GM18867 (cell line): Measurements from ENCODE around the gene CNIH3.
A peak's percentile ranks its signal among the peaks of the same experiment; 100 is the strongest.

Experiments used
- ATAC-seq: cut with Tn5 transposase; IDR thresholded peaks from one replicate; pipeline ENCODE4 v1.9.1; 2021; ENCODE audit warnings: mild to moderate bottlenecking, moderate library complexity; ENCODE audit not compliant: unreplicated experiment

CNIH3 gene

DNA sequence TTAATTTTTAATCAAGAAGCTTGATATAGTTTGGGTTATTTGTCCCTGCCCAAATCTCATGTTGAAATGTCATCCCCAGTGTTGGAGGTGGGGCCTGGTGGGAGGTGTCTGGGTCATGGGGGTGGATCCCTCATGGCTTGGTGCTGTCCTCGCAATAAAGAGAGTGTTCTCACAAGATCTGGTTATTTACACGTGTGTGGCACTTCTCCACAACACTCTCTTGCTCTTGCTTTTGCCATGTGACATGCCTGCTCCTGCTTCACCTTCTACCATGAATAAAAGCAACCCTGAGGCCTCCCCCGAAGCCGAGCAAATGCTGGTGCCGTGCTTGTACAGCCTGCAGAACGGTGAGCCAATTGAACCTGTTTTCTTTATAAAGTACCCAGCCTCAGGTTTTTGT lies 2.6 kb upstream of the CNIH3 start:
- no peak for ATAC-seq

GRCh38 chr1:224616756-224617409 lies 766 bp downstream of the CNIH3 start:
- no peak for ATAC-seq

DNA sequence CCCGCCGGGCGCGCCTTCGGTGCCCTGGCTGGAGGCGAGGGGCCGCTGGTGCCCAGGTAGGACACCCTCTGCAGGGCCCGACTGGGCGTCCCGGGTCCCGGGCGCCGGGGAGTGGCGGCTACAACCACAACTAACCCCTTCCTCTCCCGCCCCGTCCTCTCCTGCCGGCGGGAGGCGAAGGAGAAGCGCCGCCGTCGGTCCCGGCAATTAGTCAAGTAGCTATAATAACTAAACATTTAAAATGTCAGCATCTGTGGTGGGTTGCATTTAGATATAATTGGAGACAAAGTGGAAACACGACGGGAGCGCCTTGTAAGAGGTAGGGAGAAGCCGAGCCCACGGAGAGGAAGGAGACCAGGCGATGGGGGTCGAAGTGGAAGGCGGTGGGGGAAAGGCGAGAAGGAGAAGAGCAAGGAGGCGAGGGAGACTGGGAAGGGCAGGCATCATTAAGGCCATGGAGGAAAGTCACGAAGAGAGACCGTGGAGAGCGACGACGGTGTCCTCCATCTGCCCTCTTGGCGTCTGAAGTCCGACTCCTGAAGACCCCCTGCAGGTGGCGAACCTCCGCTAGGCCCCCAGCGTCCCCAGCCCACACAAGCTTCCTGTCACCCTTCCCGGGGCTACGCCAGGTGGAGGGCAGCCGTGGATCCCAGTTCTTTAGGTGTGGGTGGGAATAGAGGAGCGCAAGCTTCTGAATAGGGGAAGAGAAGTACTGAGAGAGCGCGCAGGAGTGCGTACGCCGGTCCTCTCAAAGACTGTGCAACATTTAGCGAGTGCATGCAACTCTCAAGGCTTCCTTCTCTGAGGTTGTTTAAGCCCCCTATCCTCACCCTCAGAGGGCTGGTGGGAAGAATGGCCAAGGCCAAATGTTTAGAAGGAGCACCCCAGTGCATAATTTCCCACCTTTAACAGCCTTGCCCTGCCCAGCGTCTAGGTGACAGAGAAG lies 1.6 kb downstream of the CNIH3 start:
- ATAC-seq = no peak

DNA sequence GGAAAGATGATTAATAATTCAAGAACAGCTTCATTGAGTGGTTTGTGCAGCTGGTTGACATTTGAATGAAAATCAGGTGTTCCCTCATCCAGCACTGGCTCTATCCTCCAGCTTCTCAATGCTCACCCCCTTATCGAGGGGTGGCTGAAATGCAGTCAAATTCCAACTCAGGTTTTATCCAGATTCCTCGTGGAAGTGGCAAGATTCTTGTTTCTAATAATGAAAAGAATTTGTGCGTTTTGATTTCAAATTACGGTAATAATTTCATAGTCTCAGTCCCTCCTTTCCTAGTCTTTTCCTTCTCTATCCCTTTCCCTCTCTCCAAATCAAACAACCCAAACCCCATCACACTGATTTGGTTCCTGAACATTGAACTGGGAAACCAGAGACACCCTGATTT lies 3.1 kb downstream of the CNIH3 start:
- ATAC-seq = no peak

- no peak for ATAC-seq
Observed at GRCh38 chr1:224620105-224620504, 4.0 kb downstream of the CNIH3 start.

DNA sequence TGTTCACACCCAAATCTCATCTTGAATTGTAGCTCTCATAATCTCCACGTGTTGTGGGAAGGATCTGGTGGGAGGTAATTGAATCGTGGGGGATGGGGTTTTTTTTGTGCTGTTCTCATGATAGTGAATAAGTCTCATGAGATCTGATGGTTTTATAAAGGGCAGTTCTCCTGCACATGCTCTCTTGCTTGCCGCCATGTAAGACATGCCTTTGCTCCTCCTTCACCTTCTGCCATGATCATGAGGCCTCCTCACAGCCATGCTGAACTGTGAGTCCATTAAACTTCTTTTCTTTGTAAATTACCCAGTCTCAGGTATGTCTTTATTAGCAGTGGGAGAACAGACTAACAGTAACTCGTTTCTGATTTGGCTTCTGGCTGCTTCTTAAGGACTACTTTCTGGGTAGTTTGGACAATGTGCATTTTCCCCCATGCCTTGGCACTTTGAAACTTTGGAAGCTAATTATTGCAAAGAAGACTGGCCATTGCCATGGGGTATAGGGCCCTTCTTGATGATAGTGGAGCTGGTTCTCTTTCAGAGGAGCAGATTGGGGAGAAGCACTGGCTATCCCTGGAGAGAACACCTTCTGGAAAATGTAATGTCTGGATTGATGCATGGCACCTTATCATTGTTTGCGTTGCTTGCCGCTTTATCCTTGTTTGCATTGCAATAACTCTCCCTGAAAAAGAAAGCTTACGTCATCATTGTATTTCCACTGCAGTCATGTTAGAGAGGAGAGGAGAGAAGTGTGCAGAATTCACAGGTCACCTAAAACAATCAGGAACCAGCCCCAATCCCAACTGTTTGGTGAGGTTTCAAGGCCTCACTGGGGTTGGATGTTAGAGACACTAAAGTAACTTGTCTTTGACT lies 5.9 kb downstream of the CNIH3 start:
- no peak for ATAC-seq

GRCh38 chr1:224622831-224623230 lies 6.7 kb downstream of the CNIH3 start:
- ATAC-seq = no peak

DNA sequence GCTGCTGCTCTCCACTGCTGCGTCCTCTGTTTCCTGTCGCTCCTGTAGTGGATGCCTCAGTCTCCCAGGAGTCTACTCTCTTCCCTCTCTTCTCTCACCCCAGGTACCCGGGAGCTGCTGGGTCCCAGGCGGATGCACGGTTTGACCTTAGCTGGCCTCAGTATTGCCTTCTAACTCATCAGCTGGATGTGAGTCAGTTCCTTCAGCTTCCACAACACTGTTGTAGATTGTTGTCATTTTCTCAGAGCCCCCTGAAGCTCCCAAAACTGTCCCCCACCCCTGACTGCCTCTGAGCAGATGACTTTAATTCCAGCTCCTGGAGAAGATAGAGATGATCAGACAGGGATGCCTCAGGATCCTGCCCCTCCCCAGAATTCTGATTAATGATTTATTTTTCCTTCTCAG lies 7.2 kb downstream of the CNIH3 start:
- ATAC-seq = no peak

DNA sequence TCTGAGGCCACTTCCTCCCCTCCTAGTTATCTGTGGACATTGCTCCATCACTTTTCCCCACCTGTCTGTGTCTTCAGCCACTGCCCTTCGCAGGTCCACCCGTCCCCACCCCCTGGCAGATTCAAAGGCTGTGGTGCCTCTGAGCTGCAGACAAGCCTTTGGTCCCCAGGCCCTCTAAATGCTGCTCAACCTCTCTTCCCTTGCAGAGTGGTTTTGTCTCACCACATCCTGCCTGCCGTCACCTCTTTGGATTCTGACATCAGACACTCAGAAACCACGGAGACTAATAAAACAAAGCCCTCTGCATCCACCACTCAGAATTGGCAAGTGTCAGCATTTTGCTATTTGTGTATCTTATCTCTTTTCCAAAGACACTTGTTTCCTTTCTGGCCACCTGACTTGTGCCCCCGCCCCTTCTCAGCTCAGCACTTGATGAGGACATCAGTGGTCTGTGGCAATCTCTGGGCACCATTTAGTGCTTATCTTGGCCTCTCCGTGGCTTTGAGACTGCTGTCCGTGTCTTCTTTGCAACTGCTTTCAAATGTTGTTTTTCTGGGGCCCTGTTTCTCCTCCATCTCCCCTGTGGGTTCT lies 7.7 kb downstream of the CNIH3 start:
- peak; percentile 89 for ATAC-seq

GRCh38 chr1:224624432-224624831 lies 8.3 kb downstream of the CNIH3 start:
- no peak for ATAC-seq

GRCh38 chr1:224626042-224626441 lies 9.9 kb downstream of the CNIH3 start:
- no peak for ATAC-seq

- no peak for ATAC-seq
Observed at GRCh38 chr1:224629965-224630364, 13.8 kb downstream of the CNIH3 start.

- no peak for ATAC-seq
Observed at GRCh38 chr1:224631462-224632115, 15.5 kb downstream of the CNIH3 start.

DNA sequence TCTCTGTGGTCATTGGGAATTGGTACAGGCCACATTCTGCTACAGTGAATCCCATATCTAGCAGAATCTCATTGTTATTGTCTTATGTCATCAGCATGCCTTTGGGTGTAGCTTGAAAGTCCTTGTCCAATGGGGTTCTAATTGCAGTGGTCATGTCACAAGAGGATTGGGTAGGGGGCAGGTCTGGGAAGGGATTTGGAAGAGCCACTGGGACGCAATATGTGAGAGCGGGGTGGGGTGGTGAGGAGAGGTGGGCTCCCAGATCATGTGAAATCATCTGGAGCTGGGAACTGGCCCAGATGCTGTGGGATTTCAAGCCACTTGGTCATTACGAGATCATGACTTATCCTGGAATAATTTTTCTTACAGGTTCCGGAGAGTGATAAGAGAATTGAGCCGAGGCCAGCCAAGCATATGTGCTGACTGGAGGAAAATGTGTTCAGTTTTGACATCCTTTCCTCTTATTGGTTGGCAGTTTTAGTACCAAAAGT lies 16.3 kb downstream of the CNIH3 start:
- ATAC-seq = no peak

GRCh38 chr1:224632921-224633321 lies 16.8 kb downstream of the CNIH3 start:
- ATAC-seq = no peak

GRCh38 chr1:224635356-224635755 lies 19.2 kb downstream of the CNIH3 start:
- ATAC-seq = no peak

DNA sequence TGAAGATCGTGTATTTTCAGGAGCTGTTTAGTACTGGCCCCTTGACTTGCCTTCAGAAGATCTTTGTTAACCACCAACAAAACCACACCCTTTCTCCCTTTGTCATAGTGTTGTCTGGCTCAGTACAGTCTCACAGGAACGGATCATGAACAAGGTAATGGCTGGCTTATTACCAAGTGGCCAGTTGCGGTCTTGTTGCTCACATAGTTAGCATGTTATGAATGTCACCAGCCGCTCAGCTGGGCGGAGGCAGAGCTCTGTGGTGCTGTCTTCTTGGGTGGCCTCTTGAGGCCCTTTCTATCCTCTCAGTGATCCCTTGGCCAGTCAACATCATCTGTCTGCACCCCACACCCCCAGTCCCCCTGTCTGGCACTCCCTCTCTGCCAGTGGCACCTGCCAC lies 21.4 kb downstream of the CNIH3 start:
- peak; percentile 53 for ATAC-seq

DNA sequence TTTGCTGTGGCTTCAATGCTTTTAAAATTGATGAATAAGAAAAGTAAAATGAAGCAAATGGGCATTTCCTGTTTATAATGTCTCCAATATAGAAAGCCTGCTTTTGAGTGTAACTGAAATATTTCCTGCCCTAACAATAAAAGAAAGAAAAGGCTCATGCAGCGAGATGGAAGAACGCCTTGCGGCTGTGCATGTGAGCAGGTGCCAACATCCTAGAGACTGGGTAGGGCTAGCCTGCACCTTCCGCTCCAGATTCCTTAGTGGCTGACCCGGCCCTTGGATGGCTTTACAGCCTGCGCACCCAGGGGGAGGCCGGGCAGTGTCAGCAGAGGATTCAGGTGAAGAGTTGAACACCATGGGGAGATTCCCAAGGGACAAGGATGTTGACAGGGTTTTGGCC lies 21.8 kb downstream of the CNIH3 start:
- no peak for ATAC-seq

DNA sequence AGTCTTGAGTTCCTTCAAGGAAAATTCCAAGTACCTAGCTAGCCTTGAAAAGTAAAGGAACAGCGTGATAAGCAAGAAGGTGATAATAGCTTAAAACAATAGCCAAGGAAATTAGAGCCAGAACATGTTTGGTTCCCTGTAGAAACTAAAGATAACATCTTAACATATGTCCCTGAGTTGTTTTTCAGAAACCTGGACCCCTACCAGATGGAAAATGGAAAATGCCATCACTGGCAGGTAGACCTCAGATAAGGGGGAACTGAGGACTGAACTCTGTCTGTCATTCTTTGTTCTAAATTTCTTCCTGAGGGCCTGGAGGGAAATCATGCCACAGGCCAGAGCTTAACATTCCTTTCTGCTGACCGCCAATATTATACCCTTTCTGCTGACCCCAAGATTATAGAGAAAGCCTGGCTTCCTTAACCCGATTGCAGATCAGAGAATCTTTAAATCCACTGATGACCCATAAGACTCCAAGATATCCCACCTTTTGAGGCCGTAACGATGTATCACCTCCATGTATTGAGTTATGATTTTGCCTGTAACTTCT lies 23.4 kb downstream of the CNIH3 start:
- no peak for ATAC-seq

- ATAC-seq = no peak
Observed at GRCh38 chr1:224640018-224640417, 23.9 kb downstream of the CNIH3 start.
